DND-41 (cell line): ENCODE data around the gene TRMT112.

Experiments
- EZH2 ChIP-seq: IDR thresholded peaks from 3 replicates; pipeline ENCODE4 v1.6.1; 2012; ENCODE audit warnings: borderline replicate concordance, low read depth, mild to moderate bottlenecking, moderate library complexity, low read length, inconsistent platforms; ENCODE audit not compliant: severe bottlenecking
- TF ChIP-seq, protein P1 (sequence below): IDR thresholded peaks from 2 replicates; pipeline ENCODE4 v1.5.1; 2012; ENCODE audit warnings: borderline replicate concordance, low read length, moderate library complexity, mild to moderate bottlenecking; ENCODE audit not compliant: poor library complexity, severe bottlenecking; ENCODE audit errors: extremely low read depth

GRCh38 chr11:64349404-64349803, 32.0 kb upstream of the TRMT112 start:
- TF ChIP-seq EZH2: no peak
- TF ChIP-seq, protein P1, sequence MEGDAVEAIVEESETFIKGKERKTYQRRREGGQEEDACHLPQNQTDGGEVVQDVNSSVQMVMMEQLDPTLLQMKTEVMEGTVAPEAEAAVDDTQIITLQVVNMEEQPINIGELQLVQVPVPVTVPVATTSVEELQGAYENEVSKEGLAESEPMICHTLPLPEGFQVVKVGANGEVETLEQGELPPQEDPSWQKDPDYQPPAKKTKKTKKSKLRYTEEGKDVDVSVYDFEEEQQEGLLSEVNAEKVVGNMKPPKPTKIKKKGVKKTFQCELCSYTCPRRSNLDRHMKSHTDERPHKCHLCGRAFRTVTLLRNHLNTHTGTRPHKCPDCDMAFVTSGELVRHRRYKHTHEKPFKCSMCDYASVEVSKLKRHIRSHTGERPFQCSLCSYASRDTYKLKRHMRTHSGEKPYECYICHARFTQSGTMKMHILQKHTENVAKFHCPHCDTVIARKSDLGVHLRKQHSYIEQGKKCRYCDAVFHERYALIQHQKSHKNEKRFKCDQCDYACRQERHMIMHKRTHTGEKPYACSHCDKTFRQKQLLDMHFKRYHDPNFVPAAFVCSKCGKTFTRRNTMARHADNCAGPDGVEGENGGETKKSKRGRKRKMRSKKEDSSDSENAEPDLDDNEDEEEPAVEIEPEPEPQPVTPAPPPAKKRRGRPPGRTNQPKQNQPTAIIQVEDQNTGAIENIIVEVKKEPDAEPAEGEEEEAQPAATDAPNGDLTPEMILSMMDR: no peak
